GM19468 (cell line): ENCODE data around the gene ADGRV1.

Source experiments
- ATAC-seq: cut with Tn5 transposase; IDR thresholded peaks from one replicate; pipeline ENCODE4 v1.9.1; 2021; ENCODE audit warnings: mild to moderate bottlenecking, moderate library complexity, moderate number of reproducible peaks; ENCODE audit not compliant: unreplicated experiment; ENCODE audit errors: extremely low read depth

ADGRV1 gene

DNA sequence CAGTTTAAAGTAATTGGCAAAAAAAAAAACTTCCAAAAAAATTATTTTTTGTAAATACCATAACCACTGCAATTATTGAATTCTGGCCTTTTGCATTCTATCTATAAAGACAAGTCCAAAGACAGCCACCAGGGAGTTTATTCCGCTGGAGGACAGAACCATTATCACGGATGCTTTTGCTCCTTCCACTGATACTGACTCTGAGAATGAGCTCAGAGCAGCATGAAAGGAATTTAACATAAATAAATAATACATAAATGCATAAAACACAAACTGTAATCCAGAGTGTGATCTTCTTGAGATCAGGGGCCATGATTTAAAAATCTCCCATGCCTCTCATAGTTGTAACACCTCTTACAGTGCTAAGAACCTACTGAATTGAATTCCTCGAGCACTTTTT is 559.8 kb downstream of the ADGRV1 start:
- no peak for ATAC-seq

DNA sequence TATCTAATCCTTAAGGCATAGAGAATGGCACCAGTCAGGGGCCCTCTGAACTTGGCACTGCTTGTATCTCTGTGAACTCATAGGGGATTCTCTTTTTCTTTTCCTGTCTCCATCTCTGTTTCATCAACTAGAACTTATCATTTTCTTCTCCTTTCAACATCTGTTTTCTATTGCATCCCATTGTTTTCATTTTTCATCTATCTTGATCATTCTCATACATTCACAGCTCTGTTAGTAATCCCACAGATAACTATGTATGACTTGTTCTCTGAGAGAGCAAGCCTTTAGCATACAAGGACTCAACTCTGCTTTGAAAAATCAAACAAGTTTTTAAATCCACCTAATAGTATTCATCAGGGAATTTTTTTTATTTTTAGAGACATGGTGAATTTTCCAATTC is 560.2 kb downstream of the ADGRV1 start:
- ATAC-seq: no peak

DNA sequence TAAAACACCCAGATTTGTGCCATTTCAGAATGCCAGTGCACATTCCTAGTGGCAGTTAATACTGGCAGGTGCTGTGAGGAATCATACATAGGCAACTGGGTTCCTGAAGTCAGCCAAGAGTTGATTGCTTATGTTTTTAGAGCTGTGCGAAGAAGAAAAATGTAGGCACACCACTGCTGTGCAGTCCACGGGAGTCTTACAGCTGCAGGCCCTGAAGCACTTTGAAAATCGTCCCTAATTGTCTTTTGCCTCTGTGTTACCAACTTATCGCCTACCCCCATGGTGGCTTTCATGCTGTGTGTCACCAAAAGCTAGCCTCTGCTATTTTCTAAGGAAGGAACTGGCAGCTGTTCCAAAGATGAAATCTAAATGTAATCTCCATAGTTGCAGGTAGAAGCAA is 560.6 kb downstream of the ADGRV1 start:
- ATAC-seq: no peak

DNA sequence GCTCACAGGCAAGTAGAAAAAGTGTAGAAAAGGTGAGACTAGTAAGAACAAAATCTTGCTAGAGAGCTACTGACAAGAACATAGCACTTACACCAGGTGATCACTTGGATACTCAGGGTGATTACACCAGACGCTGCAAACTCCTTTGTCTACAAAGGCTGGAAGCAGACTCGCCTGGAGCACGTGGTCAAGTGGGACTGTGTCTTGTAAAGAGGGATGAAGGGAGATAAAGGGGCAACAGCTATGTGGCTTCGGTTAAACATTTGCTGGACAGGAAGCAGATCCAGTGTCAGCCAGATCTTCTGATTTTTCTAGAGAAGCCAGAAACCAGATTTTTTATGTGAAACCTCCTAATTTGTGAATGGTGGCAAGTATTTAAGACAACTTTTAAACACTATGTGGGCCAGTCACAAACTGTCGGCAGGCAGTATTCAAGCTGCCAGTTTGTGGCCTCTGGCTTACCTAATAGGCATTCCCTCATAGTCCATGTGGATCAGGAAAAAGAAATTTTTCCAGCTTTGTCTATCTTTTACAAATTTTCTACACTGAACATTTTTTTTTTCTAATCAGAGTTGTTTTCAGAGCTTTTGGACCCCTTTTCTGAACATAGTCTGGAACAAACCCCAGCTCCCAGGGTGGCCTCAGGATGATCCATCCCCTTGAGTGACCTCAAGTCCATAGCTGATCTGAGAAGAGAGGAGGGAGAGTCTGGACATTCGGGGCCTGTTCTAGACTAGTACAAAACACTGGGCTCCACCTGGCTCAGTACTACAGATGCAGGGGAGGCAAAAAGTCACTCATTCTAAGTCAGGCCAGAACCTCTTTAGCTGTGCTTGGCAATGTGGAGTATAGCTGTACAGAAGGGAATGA is 561.6 kb downstream of the ADGRV1 start:
- ATAC-seq: no peak

DNA sequence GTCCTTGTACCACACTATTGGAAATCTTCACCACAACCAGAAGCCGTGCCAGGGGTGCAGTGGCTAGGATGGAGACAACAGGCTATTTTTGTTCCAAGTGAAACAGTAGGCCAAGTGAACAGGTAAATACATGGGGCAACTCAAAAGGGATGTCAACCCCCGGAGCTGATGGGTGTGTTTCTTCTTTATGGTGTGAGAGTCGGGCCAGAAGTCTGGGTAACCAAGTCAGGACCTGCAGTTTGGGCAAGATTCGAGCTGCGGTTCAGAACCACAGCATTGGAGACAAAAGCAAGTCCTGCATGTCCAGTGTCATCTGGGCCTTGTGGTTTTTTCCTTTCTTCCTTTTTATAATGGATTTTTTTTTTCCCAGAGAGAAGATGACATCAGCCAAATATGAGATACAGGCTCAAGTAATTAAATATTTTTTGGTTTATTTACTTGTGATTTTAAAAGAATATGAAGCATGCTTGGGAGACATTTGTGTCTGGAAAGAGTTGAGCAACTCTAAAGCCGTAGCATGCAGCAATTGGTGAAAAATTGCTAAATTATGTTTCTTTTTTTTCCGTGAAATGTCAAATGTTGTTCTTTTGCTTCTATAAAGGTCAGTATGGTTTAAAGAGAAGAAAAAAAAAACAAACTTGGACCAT is 562.9 kb downstream of the ADGRV1 start:
- ATAC-seq: no peak

DNA sequence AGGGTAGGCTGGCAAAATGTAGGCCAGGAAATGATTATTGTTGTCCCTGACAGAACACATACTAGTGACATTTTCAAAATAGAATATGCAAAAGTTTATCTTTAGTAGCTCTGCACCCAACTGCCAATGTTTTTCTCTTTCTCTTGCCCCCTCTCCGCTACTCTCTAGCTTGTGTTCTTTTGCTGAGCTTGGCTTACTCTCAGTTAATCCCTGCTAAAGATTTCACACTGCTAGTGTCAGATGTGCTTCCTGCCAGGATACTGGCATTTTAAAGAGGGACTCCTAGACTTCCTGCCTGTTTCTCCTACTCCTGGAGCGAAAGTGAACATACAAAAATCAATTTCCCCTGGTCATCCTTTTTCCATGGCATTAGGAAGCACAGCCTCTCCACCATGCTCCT is 564.1 kb downstream of the ADGRV1 start:
- ATAC-seq: no peak

DNA sequence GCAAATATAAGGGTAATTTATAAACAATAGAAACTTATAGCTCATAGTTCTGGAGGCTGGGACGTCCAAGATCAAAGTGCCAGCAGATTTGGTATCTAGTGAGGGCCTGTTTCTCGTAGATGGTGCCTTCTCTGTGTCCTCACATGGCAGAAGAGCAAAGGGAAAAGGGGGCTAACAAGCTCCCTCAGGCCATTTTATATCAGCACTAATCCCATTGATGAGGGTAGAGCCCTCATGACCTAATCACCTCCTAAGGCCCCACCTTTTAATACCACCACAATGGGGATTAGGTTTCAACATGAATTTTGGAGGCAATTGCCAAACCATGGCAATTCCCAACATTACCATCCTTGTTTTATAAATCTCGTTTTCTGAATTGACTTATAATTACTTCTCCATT is 564.7 kb downstream of the ADGRV1 start:
- no peak for ATAC-seq

DNA sequence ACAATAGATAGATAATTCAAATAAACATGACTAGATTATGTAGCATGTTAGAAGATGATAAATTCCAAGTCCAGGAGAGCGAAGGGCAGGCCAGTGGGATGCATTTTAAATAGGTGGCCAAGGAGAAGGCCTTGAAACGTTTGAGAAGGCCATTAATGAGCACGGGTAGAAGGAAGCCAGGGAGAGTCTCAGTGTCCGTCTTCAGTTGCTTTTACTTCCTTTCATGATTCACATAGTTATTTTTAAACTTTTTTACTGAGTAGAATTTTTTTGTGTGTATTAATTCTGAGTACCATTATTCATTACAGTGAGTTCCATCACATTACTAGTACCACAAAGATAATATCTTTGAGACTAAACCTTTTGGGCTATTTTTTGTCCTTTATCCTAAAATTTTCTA is 565.3 kb downstream of the ADGRV1 start:
- ATAC-seq: no peak

DNA sequence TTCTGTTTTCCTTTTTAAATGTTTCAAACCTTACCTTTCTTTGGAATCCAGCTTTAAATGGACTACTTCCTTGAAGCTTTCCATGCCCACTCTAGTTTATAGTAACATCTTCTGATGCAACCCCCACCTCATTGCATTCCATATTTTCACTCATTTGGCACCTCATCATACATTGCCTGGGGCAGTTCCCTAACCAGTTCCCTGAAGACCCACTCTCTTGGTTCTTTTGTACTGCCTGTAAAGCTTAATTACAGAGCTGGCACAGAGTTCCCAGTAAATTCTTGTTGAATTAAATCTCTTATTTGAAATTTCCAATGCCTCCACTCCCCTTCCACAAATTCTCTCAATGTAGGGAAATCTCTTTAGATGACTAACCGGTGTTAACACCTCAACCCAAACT is 567.3 kb downstream of the ADGRV1 start:
- no peak for ATAC-seq

DNA sequence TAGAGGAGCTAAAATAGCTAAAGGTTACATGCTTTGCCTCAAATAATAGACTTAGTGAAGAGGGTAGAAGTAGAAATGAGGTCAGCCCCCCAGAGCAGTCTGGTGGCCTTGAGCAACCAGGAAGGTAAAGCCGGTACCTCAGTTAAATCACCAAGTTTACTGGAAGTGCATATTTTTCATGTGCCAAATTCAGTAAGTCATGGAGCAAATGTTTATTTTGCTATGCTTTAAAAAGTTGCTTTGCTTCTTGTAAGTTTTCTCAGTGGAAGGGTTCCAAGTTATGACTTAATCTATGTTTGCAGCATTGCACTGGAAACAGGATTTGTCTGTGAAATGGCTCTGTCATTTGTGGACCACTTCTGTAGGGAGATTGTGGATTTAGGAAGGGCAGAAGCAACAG is 567.9 kb downstream of the ADGRV1 start:
- no peak for ATAC-seq

DNA sequence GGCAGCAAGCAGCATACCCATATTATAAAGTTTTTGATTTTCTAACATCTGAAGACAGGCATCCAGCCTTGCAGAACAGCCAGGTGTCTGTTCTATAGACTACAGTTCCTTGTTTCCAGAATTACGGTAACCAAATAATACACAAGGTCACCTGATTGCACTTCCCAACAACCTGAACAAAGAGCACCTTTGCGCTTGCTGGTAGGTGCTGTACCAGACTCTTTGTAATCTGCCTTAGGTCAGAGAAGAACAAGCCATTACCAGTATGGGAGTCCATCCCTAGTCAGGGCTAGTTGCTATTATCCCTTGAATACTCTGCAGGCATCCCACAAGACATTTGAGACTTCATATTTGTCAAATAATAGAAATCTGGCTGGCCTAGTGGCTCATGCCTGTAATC is 568.3 kb downstream of the ADGRV1 start:
- ATAC-seq: no peak

DNA sequence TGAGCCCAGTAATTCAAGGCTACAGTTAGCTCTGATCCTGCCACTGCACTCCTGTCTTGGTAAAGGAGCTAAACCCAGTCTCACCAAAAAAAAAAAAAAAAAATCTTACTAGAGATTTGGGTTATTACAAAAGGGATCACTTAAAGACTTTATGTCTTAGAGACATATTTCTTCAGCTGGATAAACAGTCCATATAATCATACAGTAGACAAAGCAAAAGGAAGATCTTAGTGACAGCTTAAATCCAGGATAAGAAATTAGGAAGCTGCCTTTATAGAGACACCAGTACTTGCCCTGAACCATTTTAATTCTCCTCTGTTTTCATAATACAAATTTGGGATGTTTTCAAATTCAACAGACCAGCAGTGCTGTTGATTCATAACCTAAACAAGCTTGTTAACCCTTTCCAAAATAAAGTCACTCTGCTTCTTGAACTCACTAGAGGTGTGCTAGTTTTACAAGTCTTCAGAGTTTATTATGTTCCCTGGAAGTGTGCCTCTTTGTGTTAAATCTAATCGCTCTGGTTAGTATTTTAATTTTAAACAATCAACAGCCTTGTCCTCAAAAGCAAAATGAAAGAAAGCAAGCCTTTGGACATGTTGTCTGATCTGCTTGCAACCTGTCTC is 569.0 kb downstream of the ADGRV1 start:
- ATAC-seq: no peak

DNA sequence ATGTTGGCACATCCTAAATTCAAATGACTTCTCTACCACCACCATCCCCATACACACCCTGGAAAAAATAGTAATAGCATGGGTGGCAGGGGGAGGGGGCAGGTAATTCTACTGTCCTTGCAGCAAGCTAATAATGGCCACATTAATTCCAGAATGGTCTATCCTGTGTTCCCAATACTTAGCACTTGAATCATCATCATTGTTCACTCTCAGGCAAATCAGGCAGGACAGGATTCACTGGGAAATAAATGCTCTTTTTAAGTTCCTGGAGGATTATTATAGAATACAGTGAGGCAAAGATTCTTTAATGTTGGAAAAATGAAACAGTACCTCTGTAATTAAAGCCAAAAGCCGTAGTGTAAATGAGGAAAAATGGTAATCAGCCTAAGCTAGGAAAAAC is 570.0 kb downstream of the ADGRV1 start:
- ATAC-seq: no peak

DNA sequence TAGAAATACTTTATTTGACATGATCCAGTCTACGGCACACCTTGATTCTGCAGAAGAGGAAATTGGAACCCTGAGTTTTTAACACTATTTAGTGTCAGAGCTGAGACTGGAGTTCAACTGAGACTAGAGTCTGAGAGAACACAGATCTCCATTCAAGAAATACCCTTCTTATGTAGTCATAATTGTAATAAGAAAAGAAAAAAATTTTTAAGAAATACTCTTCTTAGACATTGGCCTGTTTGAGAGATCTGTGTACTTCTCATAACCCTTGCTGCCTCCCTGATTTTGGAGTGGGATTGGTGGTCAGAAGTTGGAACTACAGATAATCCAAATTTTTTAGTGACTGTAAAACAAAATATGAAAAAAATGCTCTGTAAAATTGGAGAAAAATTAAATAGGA is 571.2 kb downstream of the ADGRV1 start:
- ATAC-seq: no peak

DNA sequence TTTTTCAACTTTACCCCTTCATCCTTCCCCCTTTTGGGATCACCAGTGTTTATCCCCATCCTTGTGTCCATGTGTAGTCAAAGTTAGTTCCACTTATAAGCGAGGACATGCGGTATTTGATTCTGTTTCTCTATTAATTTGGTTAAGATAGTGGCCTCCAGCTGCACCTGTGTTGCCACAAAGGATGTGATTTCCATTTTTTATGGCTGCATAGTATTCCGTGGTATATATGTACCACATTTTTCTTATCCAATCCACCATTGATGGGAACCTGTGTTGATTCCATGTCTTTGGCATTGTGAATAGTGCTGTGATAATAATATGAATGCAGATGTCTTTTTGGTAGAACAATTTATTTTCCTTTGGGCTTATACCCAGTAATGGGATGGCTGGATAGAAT is 572.2 kb downstream of the ADGRV1 start:
- no peak for ATAC-seq

DNA sequence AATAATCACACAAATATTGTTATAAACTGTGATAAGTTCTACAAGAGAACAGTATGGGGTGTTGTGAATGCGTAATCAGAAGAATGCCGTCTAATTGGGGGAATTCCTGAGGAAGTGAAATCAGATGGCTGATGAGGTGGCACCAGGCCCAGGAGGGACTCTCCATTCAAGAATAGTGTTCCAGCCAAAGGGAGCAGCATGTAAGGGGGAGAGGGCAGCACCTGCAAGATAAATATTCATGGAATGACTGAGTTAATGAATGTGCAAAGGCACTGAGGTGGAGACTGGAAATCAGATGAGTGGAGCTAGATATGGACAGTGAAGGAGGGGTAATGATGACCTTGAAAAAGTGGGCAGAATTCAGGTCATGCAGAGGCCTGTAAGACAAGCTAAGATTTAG is 574.0 kb downstream of the ADGRV1 start:
- no peak for ATAC-seq

DNA sequence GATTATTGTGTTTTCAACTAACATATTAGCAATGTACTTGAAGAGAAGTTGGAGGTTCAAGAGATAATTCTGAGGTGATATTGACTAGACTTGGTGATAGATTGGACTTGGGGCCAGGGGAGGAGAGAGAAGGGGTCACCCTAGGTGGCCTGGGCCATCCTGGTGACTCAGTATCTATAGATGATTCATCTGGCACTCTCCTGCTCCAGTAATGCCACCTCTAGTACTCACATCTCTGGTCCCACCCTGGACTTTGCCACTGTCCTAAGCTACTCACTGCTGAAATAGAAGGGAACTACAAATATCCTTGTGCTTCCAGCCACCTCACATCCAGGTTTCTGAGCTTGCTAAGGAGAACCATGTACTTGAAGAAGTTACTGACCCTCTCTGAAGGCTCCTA is 574.6 kb downstream of the ADGRV1 start:
- ATAC-seq: no peak

DNA sequence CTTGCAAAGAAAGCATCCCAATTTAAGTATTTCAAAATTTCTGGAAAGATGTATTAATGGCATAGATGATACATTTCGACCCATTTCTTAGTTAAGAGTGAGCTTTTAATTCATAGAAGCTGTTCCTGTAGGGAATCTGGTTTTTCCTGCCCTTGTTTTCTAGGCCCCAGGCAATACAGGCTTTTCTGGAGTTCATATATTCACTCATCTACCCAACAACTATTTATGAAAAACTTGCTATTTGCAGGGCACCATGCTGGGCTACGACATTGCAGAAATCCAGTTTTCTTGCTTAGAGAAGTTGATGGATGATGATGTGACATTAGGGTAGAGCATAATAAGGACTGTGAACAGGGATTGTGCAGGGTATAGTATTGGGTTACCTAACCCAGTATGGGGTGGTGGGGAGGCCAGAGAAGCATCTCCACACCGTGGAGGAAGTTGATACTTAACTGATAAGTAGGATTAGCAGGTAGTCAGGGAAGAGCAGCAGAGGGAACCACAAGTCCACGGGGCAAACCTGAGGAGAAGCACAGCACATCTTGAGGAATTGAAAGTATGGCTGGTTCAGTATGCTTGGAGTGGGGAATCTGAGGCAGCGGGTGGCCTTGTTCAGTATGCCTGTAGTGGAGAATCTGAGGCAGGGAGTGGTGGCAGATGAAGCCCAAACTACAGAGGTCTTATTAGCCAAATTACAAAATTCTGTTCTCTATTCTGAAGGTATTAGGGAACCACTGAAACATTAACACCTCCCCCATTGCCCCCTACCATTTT is 577.1 kb downstream of the ADGRV1 start:
- ATAC-seq: no peak

DNA sequence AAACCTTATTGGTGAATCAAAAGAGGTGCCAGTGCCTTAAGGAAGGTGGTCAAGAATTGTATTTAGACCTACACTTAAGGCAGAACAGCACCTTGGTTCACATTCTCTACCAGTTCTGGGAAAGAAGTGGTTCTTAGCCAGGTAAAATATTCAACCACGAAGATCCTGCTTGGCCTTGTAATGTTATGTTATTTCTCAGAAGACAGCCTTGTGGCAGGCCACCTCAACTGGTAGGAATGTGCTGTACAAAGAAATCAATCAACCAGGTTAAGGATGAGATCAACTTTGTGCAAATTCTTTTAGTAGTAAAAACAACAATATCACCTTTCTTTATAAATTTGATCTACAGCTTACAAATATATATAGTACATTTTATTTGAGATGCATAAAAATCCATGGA is 577.7 kb downstream of the ADGRV1 start:
- no peak for ATAC-seq

DNA sequence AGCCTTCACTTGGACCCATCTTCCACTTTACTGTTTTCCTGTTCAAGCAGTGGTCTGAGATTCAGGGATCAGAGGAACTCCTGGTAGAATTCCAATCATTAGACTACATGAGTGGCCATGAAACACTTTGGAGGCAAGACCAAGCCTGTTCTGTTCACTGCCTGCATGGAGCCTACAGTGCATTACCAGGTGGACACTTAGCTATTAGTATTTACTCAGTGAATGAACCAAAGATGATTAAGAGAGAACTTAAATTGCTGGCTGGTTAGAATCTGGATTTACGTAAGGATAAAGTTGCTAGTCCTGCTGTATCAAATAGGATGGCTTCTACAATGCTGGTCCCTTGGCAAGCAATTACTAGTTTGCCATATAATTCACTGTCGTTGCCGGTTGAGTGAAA is 579.0 kb downstream of the ADGRV1 start:
- ATAC-seq: no peak
